Measurements from ENCODE around the gene YAP1.
A peak's percentile ranks its signal among the peaks of the same experiment; 100 is the strongest.

YAP1 gene

GRCh38 chr11:102109896-102110760 lies at the start of gene YAP1:
Gene YAP1, plus strand, starts transcription at chr11:102110447. Its CDS starts 402 bp downstream, at chr11:102110849.
- DNase-seq (ENCODE audit: low spot score) = peak; percentile 82

GRCh38 chr11:102061276-102061675 lies 49.0 kb upstream of the YAP1 start:
- peak; percentile 2 for DNase-seq (ENCODE audit: low spot score)

- DNase-seq (ENCODE audit: low spot score) = no peak
Observed at GRCh38 chr11:102062106-102062505, 48.1 kb upstream of the YAP1 start.

- DNase-seq (ENCODE audit: low spot score) = no peak
Observed at GRCh38 chr11:102064316-102064715, 45.9 kb upstream of the YAP1 start.

- DNase-seq (ENCODE audit: low spot score) = no peak
Observed at GRCh38 chr11:102070766-102071165, 39.5 kb upstream of the YAP1 start.

- no peak for DNase-seq (ENCODE audit: low spot score)
Observed at GRCh38 chr11:102071497-102072472, 38.5 kb upstream of the YAP1 start.

GRCh38 chr11:102073253-102073652 lies 37.0 kb upstream of the YAP1 start:
- no peak for DNase-seq (ENCODE audit: low spot score)

GRCh38 chr11:102079625-102080024 lies 30.6 kb upstream of the YAP1 start:
- DNase-seq (ENCODE audit: low spot score) = no peak

- DNase-seq (ENCODE audit: low spot score) = peak; percentile 31
Observed at GRCh38 chr11:102081313-102081712, 28.9 kb upstream of the YAP1 start.

- DNase-seq (ENCODE audit: low spot score) = no peak
Observed at GRCh38 chr11:102085864-102086551, 24.2 kb upstream of the YAP1 start.

GRCh38 chr11:102097186-102097585 lies 13.1 kb upstream of the YAP1 start:
- no peak for DNase-seq (ENCODE audit: low spot score)

GRCh38 chr11:102099755-102100154 lies 10.5 kb upstream of the YAP1 start:
- no peak for DNase-seq (ENCODE audit: low spot score)

- DNase-seq (ENCODE audit: low spot score) = no peak
Observed at GRCh38 chr11:102108734-102109440, 1.4 kb upstream of the YAP1 start.

GRCh38 chr11:102110761-102111010 lies 439 bp downstream of the YAP1 start:
- DNase-seq (ENCODE audit: low spot score) = peak; percentile 20

- peak; percentile 70 for DNase-seq (ENCODE audit: low spot score)
Observed at GRCh38 chr11:102111011-102111786, 952 bp downstream of the YAP1 start.

GRCh38 chr11:102111787-102112508 lies 1.7 kb downstream of the YAP1 start:
- DNase-seq (ENCODE audit: low spot score) = peak; percentile 73

GRCh38 chr11:102112509-102112821 lies 2.2 kb downstream of the YAP1 start:
- no peak for DNase-seq (ENCODE audit: low spot score)

- DNase-seq (ENCODE audit: low spot score) = no peak
Observed at GRCh38 chr11:102114032-102114431, 3.8 kb downstream of the YAP1 start.

GRCh38 chr11:102115557-102115956 lies 5.3 kb downstream of the YAP1 start:
- peak; percentile 20 for DNase-seq (ENCODE audit: low spot score)

- DNase-seq (ENCODE audit: low spot score) = no peak
Observed at GRCh38 chr11:102116453-102117205, 6.4 kb downstream of the YAP1 start.
